HCT116 (cell line): Measurements from ENCODE around the gene MGAM2.

Experiments
- ATF3 ChIP-seq: IDR thresholded peaks from 2 replicates; pipeline ENCODE4 v1.6.1; 2012
- EZH2phosphoT487 ChIP-seq: fragments of 200-600 bp; IDR thresholded peaks from 2 replicates; pipeline ENCODE4 v1.6.1; 2018; ENCODE audit warnings: antibody characterized with exemption, borderline replicate concordance
- POLR2A ChIP-seq: IDR thresholded peaks from 2 replicates; pipeline ENCODE4 v1.7.0; 2011; ENCODE audit warnings: borderline replicate concordance; ENCODE audit not compliant: insufficient read depth, insufficient read length; ENCODE audit errors: extremely low read depth
- RAD21 ChIP-seq: IDR thresholded peaks from 2 replicates; pipeline ENCODE4 v1.6.1; 2012; ENCODE audit warnings: low read depth, mild to moderate bottlenecking
- TCF7L2 ChIP-seq: IDR thresholded peaks from 2 replicates; pipeline ENCODE4 v1.7.0; 2011; ENCODE audit warnings: borderline replicate concordance, inconsistent platforms; ENCODE audit not compliant: insufficient read depth, insufficient read length; ENCODE audit errors: extremely low read depth
- TF ChIP-seq, protein P1 (sequence below), 3 experiments: fragments of 200-600 bp in 1 of 3; sonication (generic) in 1 of 3; IDR thresholded peaks in 2 of 3; conservative IDR thresholded peaks in 1 of 3; 2 replicates each; pipeline ENCODE4 v1.5.1; 2012 to 2017; ENCODE audit warnings: low read depth in 2 of 3, low read length in 2 of 3, antibody characterized with exemption in 1 of 3, borderline replicate concordance in 1 of 3, control low read depth in 1 of 3, mild to moderate bottlenecking in 1 of 3, mixed read lengths in 1 of 3, mixed run types in 1 of 3, moderate library complexity in 1 of 3; ENCODE audit not compliant: insufficient read depth in 1 of 3

GRCh38 chr7:142249918-142250317 is 138.4 kb downstream of the MGAM2 start:
- no peak for TF ChIP-seq EZH2phosphoT487
- no peak for TF ChIP-seq ATF3
- TF ChIP-seq, protein P1, sequence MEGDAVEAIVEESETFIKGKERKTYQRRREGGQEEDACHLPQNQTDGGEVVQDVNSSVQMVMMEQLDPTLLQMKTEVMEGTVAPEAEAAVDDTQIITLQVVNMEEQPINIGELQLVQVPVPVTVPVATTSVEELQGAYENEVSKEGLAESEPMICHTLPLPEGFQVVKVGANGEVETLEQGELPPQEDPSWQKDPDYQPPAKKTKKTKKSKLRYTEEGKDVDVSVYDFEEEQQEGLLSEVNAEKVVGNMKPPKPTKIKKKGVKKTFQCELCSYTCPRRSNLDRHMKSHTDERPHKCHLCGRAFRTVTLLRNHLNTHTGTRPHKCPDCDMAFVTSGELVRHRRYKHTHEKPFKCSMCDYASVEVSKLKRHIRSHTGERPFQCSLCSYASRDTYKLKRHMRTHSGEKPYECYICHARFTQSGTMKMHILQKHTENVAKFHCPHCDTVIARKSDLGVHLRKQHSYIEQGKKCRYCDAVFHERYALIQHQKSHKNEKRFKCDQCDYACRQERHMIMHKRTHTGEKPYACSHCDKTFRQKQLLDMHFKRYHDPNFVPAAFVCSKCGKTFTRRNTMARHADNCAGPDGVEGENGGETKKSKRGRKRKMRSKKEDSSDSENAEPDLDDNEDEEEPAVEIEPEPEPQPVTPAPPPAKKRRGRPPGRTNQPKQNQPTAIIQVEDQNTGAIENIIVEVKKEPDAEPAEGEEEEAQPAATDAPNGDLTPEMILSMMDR (IDR thresholded peaks at IDR 0.05 in 2 of 3, conservative IDR thresholded peaks at IDR 0.05 in 1 of 3; ENCODE audit: borderline replicate concordance in 1 of 3, insufficient read depth in 1 of 3, low read depth in 2 of 3, low read length in 2 of 3) = no peak
- no peak for TF ChIP-seq RAD21
- TF ChIP-seq POLR2A = no peak
- no peak for TF ChIP-seq TCF7L2
